Adrenal gland (tissue), 5 donors: Measurements from ENCODE around the gene VEZF1.

ENCODE experiments used
- CTCF ChIP-seq, 6 experiments: fragments of 450-650 bp in 4 of 6; fragments of 200-600 bp in 2 of 6; sonication (generic) in 1 of 6; IDR thresholded peaks; 1 replicate in 5 of 6; 2 replicates in 1 of 6; pipeline versions ENCODE4 v1.5.1 to v1.8.0; 2016 to 2021; ENCODE audit warnings: antibody characterized with exemption in 6 of 6, mild to moderate bottlenecking in 2 of 6, moderate library complexity in 1 of 6
- POLR2A ChIP-seq, 2 donors: fragments of 450-650 bp; IDR thresholded peaks; one replicate each; pipeline ENCODE4 v1.6.1; 2017; ENCODE audit warnings: antibody characterized with exemption in 2 of 2, mild to moderate bottlenecking in 2 of 2, moderate library complexity in 1 of 2
- donor health status: DM: no; HTN: no; CAD: no.

GRCh38 chr17:57957120-57957850 is 30.8 kb downstream of the VEZF1 start:
- no peak for TF ChIP-seq CTCF (IDR thresholded peaks at IDR 0.05)
- no peak for TF ChIP-seq POLR2A (IDR thresholded peaks at IDR 0.05)
